Fibroblast of pulmonary artery (primary cell): ENCODE results near the gene PPP1R12B.
A peak's percentile ranks its signal among the peaks of the same experiment; 100 is the strongest.
"Not testable (repeated sequence)": the region's sequence is repeated elsewhere in the genome, so short reads cannot be mapped to it uniquely, and the experiment has no call there.

Experiments
- DNase-seq: peaks from one replicate; pipeline ENCODE4 v3.0.0-alpha.2; 2010; ENCODE audit warnings: low read depth
- H3K4me3 ChIP-seq: replicated peaks from 2 replicates; pipeline ENCODE4 v1.5.1; 2011; ENCODE audit warnings: low read depth, mild to moderate bottlenecking, control low read depth, low read length, moderate library complexity
- CTCF ChIP-seq: IDR thresholded peaks from 2 replicates; pipeline ENCODE4 v1.5.1; 2011; ENCODE audit warnings: mild to moderate bottlenecking, control low read depth, low read length, inconsistent platforms; ENCODE audit errors: missing control alignments

PPP1R12B gene

GRCh38 chr1:202622388-202622787 is 273.9 kb downstream of the PPP1R12B start:
- DNase-seq = no peak
- no peak overlapping the region for H3K4me3 ChIP-seq
- no peak for TF ChIP-seq CTCF

DNA sequence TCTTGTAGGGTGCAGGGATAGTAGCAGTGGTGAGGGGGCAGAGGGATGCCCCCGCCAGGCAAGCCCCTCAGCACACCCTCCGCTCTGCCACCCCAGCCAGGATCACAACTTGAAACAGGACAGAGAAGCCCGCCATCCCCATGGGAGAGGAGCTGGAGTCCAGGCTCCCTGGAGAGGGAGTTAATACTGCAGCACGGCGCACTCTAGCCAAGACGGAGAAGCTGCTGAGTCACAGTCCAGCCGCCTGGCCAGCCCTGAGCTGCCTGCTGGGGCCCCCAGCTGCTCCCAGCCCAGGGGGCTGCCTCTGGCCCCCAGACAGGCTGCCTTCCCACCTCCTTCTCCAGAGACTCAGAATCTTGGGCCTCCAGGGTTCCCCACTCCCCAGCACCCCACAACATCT is 274.6 kb downstream of the PPP1R12B start:
- DNase-seq = peak; percentile 65
- TF ChIP-seq CTCF = no peak
- H3K4me3 ChIP-seq = no peak overlapping the region

GRCh38 chr1:202623476-202623875 is 275.0 kb downstream of the PPP1R12B start:
- DNase-seq, H3K4me3 ChIP-seq: not testable (repeated sequence)

DNA sequence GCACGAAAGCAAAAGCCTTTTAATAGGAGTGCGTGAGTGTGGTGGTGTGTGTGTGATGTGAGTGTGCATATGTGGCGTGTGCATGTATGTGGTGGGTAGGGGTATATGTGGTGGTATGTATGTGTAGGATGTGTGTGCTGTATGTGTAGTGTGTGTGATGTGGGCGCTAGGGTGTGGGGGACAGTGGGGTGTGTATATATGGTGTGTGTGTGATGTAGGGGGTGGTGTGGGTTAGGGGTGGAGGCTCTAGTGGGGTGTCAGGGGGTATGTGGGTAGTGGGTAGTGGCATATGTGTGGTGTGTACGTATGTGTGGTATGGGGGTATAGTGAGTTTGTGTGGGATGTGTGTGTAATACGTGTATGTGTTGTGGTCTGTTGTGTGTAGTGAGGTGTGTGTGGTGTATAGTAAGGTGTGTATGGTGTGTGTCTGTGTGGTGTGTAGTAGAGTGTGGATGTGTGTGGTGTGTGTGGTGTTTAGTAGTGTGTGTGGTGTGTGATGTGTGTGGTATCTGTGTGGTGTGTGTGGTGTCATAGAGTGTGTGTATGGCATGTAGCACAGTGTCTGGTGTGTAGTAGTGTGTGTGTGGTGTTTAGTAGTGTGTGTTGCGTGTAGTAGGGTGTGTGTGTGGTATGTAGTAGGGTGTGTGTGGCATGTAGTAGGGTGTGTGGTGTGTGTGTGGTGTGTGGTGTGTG is 275.7 kb downstream of the PPP1R12B start:
- DNase-seq = no peak
- no peak overlapping the region for H3K4me3 ChIP-seq
- no peak for TF ChIP-seq CTCF

GRCh38 chr1:202624781-202625108 is 276.2 kb downstream of the PPP1R12B start:
- H3K4me3 ChIP-seq = no peak overlapping the region
- TF ChIP-seq CTCF = no peak
- no peak for DNase-seq

- TF ChIP-seq CTCF = peak; percentile 64
- H3K4me3 ChIP-seq = no peak overlapping the region
- peak; percentile 73 for DNase-seq
Observed at GRCh38 chr1:202625416-202626360, 277.2 kb downstream of the PPP1R12B start.

- DNase-seq = peak; percentile 8
- not testable (repeated sequence) for H3K4me3 ChIP-seq
Observed at GRCh38 chr1:202627036-202627435, 278.5 kb downstream of the PPP1R12B start.
